HG02938 (cell line): Measurements from ENCODE around the gene TDRD12.
A peak's percentile ranks its signal among the peaks of the same experiment; 100 is the strongest.
"Not testable (repeated sequence)": the region's sequence is repeated elsewhere in the genome, so short reads cannot be mapped to it uniquely, and the experiment has no call there.

Experiments used
- ATAC-seq: cut with Tn5 transposase; IDR thresholded peaks from one replicate; pipeline ENCODE4 v1.9.1; 2021; ENCODE audit warnings: mild to moderate bottlenecking, moderate library complexity; ENCODE audit not compliant: unreplicated experiment

The TDRD12 gene

DNA sequence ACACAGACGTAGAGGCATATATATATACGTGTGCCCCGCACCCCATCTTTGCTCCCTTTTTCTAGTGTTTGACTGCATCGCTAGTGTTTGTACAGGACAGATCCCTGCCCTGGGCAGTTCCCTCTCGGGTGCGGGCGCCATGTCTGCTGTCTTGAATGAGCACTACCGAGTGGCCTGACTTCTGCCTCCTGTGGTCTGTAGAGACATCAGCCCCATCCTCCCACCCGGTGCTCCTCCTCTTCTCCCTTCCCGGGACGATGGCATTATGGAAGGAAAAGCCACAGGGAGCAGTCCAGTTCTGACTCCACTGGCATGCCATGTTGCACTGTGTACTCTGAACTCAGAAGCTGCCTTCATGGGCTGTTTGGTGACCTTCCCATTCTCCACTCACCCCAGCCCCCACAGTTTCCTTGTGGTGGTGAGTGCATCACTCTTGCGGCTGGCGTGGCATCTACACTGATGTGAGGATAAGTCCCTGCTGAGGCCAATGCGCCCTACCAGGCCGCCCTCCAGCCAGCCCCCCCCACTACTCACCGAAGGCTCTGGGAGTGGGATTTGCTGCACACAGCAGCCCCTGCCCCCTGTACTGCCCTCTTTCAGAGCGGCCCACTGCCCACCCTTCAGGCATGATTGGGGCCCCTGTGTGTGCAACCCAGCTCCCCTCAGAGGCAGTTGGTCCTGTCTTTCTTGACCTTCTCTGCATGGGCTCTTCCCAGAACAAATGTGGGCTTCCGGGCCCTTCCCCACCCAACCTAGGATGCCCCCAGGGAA is 25.2 kb downstream of the TDRD12 start:
- ATAC-seq: no peak

DNA sequence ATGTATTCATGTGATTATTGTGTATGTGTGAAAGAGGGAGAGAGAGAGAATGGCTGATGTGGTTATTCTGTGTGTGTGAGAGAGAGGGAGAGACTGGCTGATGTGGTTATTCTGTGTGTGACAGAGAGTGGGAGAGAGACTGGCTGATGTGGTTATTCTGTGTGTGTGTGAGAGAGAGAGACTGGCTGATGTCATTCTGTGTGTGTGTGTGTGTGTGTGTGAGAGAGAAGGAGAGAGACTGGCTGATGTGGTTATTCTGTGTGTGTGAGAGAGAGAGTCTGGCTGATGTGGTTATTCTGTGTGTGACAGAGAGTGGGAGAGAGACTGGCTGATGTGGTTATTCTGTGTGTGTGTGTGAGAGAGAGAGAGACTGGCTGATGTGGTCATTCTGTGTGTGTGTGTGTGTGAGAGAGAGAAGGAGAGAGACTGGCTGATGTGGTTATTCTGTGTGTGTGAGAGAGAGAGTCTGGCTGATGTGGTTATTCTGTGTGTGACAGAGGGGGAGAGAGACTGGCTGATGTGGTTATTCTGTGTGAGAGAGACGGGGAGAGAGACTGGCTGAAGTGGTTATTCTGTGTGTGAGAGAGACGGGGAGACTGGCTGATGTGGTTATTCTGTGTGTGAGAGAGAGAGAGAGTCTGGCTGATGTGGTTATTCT is 26.2 kb downstream of the TDRD12 start:
- ATAC-seq: not testable (repeated sequence)

- ATAC-seq: peak; percentile 51
Observed at GRCh38 chr19:32746631-32747196, 27.1 kb downstream of the TDRD12 start.

- no peak for ATAC-seq
Observed at GRCh38 chr19:32748497-32748896, 28.9 kb downstream of the TDRD12 start.

DNA sequence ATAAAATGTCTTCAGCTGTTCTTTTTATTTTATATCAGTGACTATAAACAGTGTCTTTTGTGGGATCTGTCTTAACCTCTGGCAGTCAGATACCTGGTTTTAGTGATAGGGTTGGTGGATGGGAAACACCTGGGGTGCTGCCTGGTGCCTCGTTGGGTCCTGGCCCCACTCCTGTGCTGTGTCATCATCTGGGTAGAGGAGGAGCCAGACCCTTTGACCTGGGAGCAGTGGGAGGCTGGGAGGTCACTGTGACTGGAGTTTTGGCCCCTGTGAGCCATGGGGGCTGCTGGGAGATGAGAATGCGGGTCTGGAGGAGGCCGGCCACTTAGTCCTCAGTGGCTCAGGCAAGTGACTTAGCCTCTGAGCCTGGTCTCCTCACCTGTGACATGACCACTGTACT is 29.4 kb downstream of the TDRD12 start:
- ATAC-seq: no peak

DNA sequence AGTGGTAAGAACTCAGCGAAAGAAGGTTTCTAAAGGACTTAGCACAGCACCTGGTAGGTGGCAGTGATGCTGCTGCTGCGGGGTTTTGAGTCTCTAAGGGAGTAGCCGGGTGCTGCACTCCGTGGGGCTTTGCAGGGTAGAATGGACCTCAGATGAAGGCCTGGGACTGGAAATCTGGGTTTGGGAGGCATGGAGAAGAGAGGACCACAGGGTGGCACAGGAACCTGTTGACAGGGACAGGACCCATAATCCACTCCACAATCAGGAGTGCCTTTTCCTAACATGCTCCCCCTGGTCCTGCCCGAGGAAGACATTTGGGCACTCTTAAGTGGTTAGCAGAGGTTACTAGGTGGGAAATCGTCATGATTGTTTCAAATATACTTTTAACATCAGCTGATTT is 29.8 kb downstream of the TDRD12 start:
- no peak for ATAC-seq

- no peak for ATAC-seq
Observed at GRCh38 chr19:32750441-32751055, 31.0 kb downstream of the TDRD12 start.

- ATAC-seq: no peak
Observed at GRCh38 chr19:32751066-32751465, 31.5 kb downstream of the TDRD12 start.

GRCh38 chr19:32757189-32757588 is 37.6 kb downstream of the TDRD12 start:
- ATAC-seq: no peak

- ATAC-seq: not testable (repeated sequence)
Observed at GRCh38 chr19:32765365-32765764, 45.8 kb downstream of the TDRD12 start.

GRCh38 chr19:32767951-32768679 is 48.5 kb downstream of the TDRD12 start:
- ATAC-seq: no peak

DNA sequence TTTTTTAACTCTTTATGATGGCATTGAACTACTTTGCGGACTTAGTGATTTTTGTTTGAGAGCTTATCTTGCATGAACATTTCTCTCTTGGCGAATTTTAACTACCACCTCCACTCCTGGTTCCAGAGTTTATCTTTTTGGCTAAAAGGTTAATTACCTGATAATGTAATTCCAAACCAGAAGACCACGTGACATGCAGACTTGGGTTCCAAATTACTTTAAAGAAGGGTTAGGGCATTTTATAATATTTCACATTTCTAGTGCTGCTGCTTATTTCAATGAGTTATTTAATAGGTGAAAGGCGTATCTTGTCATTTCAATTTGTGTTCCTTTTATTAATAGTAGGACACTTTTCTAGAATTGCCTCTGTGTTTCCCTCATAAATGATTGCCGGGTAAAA is 52.0 kb downstream of the TDRD12 start:
- ATAC-seq: no peak

GRCh38 chr19:32773126-32773525 is 53.6 kb downstream of the TDRD12 start:
- no peak for ATAC-seq

DNA sequence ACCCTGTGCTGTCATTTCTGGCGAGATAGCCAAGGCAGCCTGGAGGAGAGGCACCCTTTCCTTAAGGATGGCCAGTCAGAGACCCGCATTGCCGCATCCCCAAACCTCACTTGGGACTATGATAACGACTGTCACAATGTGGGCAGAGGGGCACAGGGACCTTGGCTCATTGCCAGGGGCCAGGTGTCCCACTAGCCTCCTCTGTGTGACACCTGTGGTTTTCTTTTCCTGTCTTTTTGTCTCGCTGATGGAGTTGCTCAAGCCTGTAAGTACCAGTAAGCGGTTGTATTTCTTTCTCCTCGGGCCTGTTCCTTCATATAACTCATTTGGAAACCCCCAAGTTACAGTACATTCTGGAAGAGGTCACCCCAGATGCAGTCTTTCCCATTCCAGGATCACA is 59.5 kb downstream of the TDRD12 start:
- ATAC-seq: no peak

DNA sequence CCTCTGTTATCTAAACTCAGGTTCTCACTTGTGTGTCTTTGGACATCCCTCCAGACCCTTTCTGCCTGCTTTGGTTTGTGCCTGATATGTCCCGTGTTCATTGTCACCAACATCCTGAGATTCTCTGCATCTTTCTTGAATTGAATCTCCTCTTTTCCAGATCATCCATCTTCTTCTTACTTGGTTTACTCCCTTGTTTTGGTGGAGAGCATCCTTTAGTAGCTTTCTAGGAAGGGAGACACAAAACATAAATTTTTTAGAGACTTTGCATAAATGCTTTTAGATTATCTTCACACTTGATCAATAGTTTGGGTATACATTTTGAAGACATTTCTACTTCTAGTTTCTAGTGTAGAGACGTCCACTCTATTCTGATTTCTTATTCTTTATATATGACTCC is 61.7 kb downstream of the TDRD12 start:
- ATAC-seq: no peak

DNA sequence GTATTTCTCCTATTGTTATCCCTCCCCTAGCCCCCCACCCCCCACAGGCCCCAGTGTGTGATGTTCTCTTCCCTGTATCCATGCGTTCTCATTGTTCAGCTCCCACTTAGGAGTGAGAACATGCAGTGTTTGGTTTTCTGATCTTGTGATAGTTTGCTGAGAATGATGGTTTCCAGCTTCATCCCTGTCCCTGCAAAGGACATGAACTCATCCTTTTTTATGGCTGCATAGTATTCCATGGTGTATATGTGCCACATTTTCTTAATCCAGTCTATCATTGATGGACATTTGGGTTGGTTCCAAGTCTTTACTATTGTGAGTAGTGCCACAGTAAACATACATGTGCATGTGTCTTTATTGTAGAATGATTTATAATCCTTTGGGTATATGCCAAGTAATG is 62.5 kb downstream of the TDRD12 start:
- ATAC-seq: not testable (repeated sequence)

DNA sequence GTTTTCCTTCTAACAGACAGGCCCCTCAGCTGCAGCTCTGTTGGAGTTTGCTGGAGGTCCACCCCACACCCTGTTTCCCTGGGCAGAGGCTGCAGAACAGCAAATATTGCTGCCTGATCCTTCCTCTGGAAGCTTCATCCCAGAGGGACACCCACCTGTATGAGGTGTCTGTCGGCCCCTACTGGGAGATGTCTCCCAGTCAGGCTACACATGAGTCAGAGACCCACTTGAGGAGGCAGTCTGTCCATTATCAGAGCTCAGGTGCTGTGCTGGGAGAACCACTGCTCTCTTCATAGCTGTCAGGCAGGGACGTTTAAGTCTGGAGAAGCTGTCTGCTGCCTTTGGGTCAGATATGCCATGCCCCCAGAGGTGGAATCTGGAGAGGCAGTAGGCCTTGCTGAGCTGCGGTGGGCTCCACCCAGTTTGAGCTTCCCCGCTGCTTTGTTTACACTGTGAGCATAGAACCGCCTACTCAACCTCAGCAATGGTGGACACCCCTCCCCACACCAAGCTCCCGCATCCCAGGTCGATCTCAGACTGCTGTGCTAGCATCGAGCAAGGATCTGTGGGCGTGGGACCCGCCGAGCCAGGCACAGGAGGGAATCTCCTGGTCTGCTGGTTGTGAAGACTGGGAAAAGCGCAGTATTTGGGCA is 67.7 kb downstream of the TDRD12 start:
- ATAC-seq: not testable (repeated sequence)

GRCh38 chr19:32787895-32788294 is 68.3 kb downstream of the TDRD12 start:
- not testable (repeated sequence) for ATAC-seq

- no peak for ATAC-seq
Observed at GRCh38 chr19:32789429-32789828, 69.9 kb downstream of the TDRD12 start.

- no peak for ATAC-seq
Observed at GRCh38 chr19:32798201-32798600, 78.6 kb downstream of the TDRD12 start.

DNA sequence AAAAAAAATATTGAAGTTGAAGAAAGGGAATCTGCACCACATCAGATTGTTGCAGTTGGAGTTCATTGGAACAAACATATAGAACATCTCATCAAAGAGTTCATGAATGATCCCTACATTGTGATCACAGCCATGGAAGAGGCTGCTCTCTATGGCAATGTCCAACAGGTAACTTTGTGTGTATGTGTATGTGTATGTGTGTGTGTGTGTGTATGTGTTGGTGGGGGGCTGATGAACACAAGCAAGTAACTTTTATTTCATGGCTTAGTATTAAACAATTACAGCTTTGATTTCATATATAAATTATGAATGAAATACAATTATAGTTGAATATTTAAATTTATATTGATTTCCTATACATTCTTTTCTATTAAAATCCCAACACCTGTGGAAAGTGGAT is 80.6 kb downstream of the TDRD12 start:
- no peak for ATAC-seq
